ENCODE results near the gene VWDE.
"Not testable (repeated sequence)": the region's sequence is repeated elsewhere in the genome, so short reads cannot be mapped to it uniquely, and the experiment has no call there.

The VWDE gene

GRCh38 chr7:12401538-12402364 is 1.9 kb downstream of the VWDE start:
- no peak for DNase-seq

- no peak for DNase-seq
Measured at GRCh38 chr7:12398186-12398585, 5.5 kb downstream of the VWDE start.

- DNase-seq: no peak
Measured at GRCh38 chr7:12397671-12398070, 6.0 kb downstream of the VWDE start.

GRCh38 chr7:12396670-12397069 is 7.0 kb downstream of the VWDE start:
- DNase-seq: not testable (repeated sequence)

GRCh38 chr7:12391922-12392615 is 11.6 kb downstream of the VWDE start:
- DNase-seq: no peak

- DNase-seq: peak; percentile 46
Measured at GRCh38 chr7:12389089-12389700, 14.5 kb downstream of the VWDE start.

- DNase-seq: no peak
Measured at GRCh38 chr7:12386313-12386740, 17.3 kb downstream of the VWDE start.

GRCh38 chr7:12385364-12385786 is 18.3 kb downstream of the VWDE start:
- DNase-seq: no peak

- no peak for DNase-seq
Measured at GRCh38 chr7:12383377-12383776, 20.3 kb downstream of the VWDE start.

- DNase-seq: no peak
Measured at GRCh38 chr7:12378389-12378788, 25.3 kb downstream of the VWDE start.

GRCh38 chr7:12377406-12377805 is 26.3 kb downstream of the VWDE start:
- DNase-seq: no peak

GRCh38 chr7:12373580-12374263 is 29.9 kb downstream of the VWDE start:
- no peak for DNase-seq

- DNase-seq: no peak
Measured at GRCh38 chr7:12370249-12370648, 33.4 kb downstream of the VWDE start.

- no peak for DNase-seq
Measured at GRCh38 chr7:12369756-12370155, 33.9 kb downstream of the VWDE start.

- no peak for DNase-seq
Measured at GRCh38 chr7:12369072-12369471, 34.6 kb downstream of the VWDE start.

GRCh38 chr7:12360948-12361347 is 42.7 kb downstream of the VWDE start:
- no peak for DNase-seq

- no peak for DNase-seq
Measured at GRCh38 chr7:12358694-12359093, 45.0 kb downstream of the VWDE start.

- no peak for DNase-seq
Measured at GRCh38 chr7:12357508-12357907, 46.2 kb downstream of the VWDE start.

GRCh38 chr7:12351843-12352242 is 51.8 kb downstream of the VWDE start:
- no peak for DNase-seq

- DNase-seq: no peak
Measured at GRCh38 chr7:12350971-12351370, 52.7 kb downstream of the VWDE start.

GRCh38 chr7:12337095-12337494 is 66.6 kb downstream of the VWDE start:
- no peak for DNase-seq

GRCh38 chr7:12328888-12329770 is 74.5 kb downstream of the VWDE start:
- DNase-seq: no peak

Data from CD4-positive, alpha-beta T cell treated with Interleukin-17A for 4 hours (primary cell).